Head of caudate nucleus (tissue), 42 donors: Measurements from ENCODE around the gene RASL10B.
A peak's percentile ranks its signal among the peaks of the same experiment; 100 is the strongest.
"Not testable (repeated sequence)": the region's sequence is repeated elsewhere in the genome, so short reads cannot be mapped to it uniquely, and the experiment has no call there.

Experiments
- DNase-seq, 42 donors: peaks; one replicate each; pipeline versions ENCODE4 v3.0.0 to v3.0.0-alpha.2; 2020 to 2021; ENCODE audit warnings: mixed read lengths in 7 of 42
- intact Hi-C: fragments of 100-400 bp; cut with DNase I; formaldehyde crosslinking; loops from one replicate; pipeline ENCODE4 v1.15.0; 2022

RASL10B gene

DNA sequence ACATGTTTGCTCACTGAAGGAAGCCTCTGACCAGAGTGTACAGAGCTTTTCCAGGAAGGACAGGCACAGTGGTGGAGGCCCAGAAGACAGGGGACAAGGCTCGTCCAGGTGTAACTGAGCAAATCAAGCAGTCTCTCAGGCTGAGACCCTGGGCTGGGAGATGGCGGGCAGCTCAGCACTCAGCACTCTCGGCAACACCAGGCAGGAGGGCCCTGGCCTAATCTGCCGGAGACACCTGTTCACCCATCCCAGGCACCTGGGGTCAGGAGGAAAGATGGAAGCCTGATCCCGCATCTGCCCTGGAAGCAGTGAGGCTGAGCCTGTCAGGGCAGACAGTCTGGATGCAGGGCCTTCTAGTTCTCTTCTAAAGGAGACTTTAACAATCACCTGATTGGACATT is 4.8 kb downstream of the RASL10B start:
- intact Hi-C loops = no loop called here
- DNase-seq = peak in 2 of 42 donors; percentile 22 to 38

DNA sequence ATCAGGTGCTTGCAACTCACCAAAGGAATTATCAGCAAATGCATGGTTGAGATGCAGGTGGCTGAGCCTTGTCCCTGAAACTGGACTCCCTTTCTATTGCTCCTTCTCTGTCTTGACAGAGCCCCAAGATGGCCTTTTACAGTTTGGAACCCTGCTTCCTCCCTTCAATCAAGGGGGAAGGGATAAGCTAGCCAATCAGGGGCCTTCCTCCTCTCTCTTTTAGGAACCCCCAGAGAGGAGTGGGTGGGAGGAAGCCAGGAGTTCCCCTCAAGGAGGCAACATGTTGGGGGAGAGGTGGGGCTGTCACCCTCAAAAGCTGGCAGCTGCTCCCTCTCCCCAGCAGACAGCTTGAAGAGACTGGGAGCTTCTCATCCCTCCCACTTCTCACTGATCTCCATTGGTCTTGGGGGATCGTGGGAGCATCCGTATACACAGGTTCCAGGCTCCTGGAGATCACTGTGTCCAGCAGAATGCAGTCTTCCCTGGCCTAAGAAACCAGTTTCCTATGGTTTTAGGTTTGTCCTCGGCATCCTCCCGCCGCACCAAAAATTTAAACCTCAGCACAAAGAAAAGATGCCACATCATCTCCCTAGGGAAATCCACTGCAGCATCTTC is 7.2 kb downstream of the RASL10B start:
- intact Hi-C loops = no loop called here
- DNase-seq = peak in 2 of 42 donors; percentile 23 to 34

DNA sequence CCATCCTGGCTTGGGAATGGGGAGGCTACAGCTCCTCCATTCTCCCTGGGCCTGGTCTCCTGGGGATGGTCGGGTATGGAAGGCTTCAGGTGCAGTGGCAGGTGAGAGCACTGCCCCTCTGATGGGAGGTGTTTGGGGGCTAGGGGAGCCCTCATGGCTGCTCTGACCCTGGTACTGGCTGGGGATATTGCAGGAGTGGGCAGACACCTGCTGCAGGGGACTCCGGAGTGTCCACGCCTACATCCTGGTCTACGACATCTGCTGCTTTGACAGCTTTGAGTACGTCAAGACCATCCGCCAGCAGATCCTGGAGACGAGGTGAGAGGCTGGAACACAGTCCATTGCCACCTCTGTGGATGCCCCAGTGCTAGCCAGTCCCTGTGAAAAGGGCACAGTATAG is 8.8 kb downstream of the RASL10B start:
- intact Hi-C loops = loop anchor here (10.0 kb wide), 1 partner anchor 425 kb away; no protein-coding TSS in a partner anchor
- DNase-seq = peak in 1 of 42 donors; percentile 9

DNA sequence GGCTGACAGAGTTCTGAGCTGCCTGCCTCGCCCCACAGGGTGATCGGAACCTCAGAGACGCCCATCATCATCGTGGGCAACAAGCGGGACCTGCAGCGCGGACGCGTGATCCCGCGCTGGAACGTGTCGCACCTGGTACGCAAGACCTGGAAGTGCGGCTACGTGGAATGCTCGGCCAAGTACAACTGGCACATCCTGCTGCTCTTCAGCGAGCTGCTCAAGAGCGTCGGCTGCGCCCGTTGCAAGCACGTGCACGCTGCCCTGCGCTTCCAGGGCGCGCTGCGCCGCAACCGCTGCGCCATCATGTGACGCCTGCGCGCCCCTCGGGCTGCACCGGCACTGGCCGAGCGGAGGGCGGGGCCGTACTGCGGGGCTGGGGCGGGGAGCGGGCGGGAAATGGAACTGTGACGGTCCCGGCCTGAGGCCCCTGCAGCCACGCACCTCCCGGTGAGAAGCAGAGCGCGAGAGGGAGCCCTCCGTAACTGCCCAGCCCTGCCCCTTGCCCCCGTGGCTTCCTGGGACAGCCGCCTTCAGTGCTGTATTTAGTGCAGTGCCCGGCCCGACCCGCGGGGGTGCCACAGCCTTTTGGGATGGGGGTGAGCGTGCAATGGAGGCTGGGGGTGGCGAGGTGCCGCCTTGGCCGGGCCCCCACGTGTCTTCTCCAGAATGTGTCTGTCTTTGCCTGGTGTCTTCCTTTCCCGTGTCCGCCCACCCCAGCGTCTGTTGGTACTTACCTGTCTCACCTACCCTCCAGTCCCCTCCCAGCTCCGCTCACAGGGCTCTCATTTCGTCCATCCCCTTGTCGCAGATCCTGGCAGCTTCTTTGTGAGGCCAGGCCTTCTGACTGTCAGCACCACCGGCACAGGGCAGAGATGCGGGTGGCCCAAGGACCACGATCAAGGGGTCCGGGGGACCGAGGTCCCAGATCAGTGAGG is 9.8 kb downstream of the RASL10B start:
- peak in 3 of 42 donors; percentile 17 to 33 (median 30) for DNase-seq
- intact Hi-C loops = loop anchor here (10.0 kb wide), 1 partner anchor 426 kb away; no protein-coding TSS in a partner anchor

DNA sequence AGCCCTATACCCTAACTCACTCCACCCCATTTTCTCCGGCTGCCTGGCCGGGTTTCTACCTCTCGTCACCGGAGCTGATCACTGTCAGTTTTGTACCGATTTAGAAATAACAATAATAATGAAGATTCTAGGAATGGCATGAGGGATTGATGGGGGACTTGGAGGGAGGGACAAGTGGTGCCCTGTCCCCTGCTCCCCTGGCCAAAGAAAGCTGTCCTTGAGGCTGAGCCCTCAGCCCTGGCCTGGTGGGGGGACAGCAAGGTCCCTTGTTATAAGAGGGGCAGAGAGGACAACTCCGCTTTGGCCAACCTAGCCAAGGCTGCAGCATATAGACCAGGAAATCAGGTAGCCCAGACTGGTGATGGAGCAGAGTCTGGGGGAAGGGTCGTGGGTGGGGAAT is 11.1 kb downstream of the RASL10B start:
- intact Hi-C loops = loop anchor here (10.0 kb wide), 1 partner anchor 428 kb away; no protein-coding TSS in a partner anchor
- peak in 1 of 42 donors; percentile 9 for DNase-seq

DNA sequence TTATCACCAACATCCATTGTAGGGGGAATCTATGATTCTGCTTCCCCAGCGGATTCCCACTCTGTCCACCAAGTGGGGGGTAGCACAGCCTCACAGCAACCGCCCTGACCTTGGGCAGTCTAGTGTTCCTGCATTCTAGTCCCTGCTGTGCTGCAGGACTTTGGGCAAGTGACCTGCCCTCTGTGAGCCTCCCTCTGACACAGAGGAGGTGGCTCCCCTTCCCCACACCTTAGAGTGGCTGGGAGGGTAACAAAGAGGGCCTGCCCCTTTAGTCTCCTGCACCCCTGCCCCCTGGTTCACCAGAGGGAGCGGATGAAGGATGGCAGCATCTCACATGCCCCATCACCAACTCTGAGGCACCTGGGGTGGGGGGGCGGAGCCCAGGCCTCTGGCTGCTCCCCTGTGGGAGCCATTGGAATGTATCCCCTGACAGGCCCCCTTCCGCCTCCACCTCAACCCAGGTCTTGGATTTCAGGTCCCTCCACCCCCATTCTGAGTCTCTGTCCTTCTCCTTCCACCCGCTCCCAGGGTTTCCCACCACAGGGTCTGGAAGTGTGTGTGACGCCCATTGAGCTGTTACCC is 11.5 kb downstream of the RASL10B start:
- DNase-seq = no peak
- intact Hi-C loops = loop anchor here (10.0 kb wide), 1 partner anchor 428 kb away; no protein-coding TSS in a partner anchor

DNA sequence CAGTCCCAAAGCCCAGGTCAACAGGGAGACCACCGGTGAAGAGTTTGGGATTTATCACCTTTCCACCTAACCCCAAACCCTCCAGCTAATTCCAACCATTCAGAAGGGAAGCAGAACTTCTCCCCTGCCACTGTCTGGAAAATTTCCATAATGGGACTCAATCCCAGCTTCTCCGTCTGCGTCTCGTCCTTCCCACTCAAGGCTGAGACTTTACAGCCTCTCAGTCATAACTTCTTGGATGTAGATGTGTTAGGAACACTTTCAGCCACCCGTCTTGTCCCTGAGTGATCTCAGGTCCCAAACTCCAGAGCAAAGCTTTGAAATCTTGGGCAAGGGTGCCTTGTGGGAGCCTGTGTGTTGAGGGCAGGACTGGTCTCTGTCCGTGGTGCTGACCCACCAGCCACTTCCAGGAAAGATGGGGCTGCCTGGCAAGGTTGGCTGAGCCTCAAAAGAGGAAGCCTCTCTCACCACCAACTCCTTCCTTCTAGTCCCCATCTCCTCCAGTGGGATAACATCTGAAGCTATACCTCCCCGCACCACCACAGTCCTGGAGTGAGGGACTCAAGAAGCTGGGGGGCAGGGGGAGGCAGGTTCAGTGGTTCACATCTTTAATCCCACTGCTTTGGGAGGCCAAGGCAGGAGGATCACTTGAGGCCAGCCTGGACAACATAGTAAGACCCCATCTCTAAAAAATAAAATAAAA is 12.3 kb downstream of the RASL10B start:
- intact Hi-C loops = loop anchor here (10.0 kb wide), 1 partner anchor 429 kb away; no protein-coding TSS in a partner anchor
- DNase-seq = no peak

DNA sequence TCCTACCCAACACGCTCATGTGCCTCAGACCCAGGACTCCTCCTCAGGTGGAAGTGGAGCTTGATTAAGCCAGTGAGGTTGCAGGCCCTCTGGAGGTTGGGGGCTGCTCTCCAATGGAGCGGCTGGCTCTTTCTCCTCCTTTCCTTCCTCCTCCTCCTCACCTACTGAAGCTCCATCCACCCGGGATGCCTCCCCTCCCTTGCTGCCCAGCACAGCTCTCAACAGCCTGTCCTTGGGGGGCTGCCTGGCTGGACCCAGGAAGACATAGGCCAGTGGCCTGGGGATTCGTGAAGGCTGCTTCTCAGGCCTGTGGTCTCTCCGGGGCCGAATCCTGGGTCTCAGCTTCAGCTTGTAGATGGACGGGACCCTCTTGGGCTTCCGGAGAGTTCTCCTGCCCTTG is 13.4 kb downstream of the RASL10B start:
- DNase-seq = no peak
- intact Hi-C loops = loop anchor here (10.0 kb wide), 1 partner anchor 430 kb away; no protein-coding TSS in a partner anchor

DNA sequence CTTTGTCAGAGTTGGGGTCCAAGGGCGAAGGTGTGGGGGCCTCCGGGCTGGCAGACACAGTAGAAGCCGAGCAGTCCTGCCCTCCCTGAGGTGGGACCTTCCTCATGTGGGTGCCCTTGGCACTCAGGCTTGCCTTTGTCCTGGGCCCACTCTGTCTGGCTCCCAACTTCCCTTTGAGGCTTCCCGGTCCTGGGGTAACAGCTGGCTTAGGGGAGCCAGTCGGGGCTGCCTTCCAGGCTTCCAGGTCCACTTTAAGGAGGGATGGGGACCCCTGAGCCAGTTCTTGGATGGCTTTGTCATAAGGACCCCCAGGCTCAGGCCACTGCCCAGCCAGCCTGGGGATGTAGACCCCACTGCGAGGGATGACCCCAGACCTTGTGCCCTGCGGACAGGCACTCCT is 13.8 kb downstream of the RASL10B start:
- no peak for DNase-seq
- intact Hi-C loops = loop anchor here (10.0 kb wide), 1 partner anchor 430 kb away; no protein-coding TSS in a partner anchor

DNA sequence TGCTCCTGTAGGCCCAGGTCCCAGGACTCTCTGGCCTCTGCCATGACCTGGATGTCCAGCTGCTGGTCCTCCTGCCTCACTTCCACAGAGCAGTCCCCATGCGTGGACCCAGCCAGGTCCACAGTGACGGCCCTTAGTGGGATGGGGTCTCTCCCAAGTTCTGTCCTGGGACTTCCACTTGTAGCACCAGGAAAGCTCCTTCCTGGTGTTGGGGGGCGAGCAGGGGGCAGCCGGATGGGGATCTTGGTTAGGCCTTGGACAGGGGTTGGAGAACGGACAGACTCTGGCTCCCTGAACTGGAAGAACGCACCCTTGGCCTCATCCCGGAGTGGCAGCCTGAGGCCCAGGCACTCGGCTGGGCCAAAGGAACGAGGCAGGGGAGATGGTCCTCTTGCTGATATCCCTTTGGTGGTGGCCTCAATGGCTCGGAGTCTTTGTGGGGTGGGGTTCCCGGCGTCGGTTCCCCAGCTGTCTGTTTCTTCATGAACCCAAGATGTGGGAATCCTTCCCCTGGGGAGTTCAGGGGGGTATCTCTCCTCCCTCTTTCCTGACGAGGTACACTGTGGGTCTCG is 14.4 kb downstream of the RASL10B start:
- no peak for DNase-seq
- intact Hi-C loops = loop anchor here (2.0 to 10.0 kb wide), 2 partner anchors 133 to 431 kb away; no protein-coding TSS in a partner anchor

DNA sequence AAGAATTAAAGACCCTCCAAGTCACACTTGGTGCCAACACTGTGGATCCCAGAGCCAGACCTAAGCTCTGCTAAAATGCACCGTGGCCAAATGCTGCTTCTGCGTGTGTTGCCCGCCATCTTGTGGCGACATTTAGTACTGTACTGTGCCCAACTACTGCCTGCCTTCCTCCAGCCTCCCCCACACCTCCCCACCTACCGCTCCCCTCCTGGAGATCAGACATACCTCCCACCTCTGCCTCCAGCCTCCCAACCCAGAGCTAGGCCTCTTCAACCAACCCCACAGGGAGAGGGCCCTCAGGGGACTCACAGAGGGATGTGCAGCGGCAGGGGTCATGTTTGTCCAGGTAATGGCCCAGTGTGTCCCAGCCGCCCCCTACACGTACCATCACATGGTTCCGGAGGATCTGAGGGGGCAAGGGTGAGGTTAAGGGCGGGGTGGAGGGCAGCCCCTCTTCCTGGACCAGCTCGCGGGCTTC is 16.1 kb downstream of the RASL10B start:
- intact Hi-C loops = loop anchor here (2.0 to 10.0 kb wide), 2 partner anchors 135 to 433 kb away; no protein-coding TSS in a partner anchor
- peak; percentile 63 to 93 (median 83) for DNase-seq

DNA sequence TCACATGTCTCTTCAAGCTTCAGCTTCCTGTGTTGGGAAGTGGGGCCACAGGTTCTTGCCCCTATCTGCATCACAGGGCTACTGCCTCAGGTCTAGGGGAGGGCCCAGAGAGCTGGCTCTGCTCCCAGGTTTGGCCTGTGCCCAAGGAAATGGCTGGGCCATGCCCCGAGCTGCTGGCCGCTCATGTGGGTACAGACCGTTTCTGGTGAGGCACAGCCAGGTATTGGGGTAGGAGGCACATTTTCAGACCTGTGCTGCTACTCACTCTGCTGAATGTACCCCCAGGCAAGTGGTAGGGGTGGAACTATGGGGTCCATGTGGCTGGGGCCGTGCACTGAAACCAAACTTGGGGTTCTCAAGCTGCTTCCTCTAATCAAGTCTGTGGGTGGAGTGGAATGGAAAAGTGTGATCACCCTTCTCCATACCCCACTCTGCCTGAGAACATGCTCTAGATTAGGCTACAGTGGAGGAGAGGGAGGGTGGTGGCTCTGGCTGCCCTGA is 17.0 kb downstream of the RASL10B start:
- intact Hi-C loops = loop anchor here (10.0 kb wide), 1 partner anchor 434 kb away; no protein-coding TSS in a partner anchor
- DNase-seq = no peak

DNA sequence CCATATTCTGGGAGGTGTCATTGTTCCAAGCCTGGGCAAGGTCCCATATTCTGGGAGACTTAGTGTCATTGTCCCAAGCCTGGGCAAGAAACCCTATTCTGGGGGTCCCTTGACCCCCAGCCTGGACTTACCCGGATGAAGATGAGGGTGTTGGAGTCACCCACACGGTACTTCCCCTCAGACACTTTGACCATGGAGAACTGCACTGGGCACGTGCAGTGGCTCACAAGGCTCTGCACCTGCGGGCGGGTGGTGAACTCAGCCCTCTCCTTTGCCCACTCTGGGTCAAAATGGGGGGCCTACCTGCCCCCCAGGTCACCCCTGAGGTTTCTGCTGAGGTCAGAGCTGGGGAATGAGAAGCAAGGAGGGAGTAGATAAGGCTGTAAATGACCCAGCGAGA is 17.5 kb downstream of the RASL10B start:
- DNase-seq = no peak
- intact Hi-C loops = loop anchor here (10.0 kb wide), 1 partner anchor 434 kb away; no protein-coding TSS in a partner anchor

DNA sequence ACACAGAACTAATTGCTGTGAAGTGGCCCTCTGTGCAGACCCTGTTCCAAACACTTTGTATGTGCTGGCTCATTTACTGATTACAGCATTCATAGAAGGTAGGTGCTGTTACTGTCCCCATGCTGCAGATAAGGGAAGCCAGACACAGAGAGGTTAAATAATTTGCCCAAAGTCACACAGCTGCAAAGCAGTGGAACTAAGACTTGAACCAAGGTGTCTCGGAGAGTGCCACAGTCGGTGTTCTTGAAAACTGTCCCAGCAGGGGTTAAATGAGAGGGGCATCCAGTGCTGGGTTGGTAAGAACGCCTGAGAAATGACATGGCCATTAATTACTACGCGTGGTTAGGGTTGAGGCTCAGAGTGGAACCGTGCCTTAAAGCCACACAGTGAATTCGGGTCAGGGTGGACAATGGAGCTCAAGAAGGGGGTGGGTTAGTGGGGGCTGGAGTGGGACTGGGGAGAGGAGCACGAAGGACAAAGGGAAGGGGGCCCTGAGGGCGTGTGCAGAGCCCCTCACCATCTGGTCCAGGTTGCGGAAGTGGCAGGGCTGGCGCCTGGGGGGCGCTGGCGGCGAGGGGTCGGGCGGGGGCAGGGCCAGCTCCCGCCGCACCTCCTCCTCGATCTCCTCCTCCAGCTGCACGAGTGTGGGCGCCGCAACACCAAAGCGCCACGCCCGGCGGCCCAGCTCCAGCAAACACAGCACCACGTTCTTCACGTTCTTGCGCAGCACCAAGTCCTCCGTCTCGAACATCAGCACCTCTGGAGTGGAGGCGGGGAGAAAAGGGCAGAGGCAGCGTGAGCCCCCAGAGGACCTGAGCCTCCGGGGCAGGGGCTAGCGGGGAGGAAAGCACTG is 18.3 kb downstream of the RASL10B start:
- peak in 6 of 42 donors; percentile 30 to 57 (median 45) for DNase-seq
- intact Hi-C loops = loop anchor here (10.0 kb wide), 1 partner anchor 435 kb away; no protein-coding TSS in a partner anchor

DNA sequence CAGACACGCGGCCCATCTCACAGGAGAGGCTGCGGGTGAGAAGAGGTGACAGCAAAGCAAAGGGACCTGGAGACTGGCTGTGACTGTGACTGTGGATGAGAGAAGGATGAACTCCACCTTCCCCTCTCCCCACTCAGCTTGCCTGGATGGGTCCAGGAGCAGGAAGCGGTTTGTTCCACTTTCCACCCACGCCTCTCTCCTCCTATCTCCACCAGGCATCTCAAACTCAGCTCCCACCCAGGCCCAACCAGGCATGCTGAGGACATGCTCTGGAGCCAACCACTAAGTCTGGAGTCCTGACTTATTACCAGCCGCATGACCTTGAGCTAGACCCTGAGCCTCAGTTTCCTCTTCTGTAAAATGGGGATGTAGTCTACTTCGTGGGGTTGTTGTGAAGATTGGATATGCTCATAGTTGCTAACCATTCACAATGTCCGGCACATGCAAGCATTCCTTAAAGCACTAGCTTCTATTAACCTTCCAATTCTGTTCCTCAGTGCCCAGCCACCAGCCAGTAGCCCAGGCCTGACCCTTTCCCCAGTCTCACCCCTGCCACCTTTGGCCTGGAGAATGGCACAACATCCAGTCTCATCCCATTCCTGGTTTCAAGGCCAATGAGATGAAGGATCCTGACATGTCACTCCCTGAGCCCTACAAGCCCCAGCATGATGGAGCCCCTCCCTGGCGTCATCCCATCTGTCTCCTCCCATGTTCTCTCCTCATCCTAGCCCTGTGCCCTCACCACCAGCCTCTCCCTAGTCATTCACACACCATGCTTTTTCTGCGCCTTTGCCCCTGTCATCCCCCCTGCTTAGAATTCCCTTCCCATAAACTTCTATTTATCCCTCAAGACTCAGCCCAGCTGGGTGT is 19.3 kb downstream of the RASL10B start:
- no peak for DNase-seq
- intact Hi-C loops = no loop called here

DNA sequence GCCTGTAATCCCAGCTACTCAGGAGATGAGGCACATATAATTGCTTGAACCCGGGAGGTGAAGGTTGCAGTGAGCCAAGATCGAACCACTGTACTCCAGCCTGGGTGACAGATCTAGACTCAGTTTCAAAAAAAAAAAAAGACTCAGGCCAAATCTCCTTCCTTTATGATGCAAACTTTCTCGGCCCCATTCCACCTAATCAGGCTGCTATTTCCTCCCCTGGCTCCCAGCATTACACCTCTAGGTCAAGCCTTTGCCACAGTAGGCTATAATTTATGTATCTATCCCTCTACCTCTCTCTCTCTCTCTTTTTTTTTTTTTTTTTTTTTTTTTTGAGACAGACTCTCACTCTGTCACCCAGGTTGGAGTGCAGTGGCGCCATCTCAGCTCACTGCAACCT is 20.1 kb downstream of the RASL10B start:
- intact Hi-C loops, DNase-seq: not testable (repeated sequence)
